GM21423 (cell line): Measurements from ENCODE around the gene FLAD1.

Experiments used
- ATAC-seq: cut with Tn5 transposase; IDR thresholded peaks from one replicate; pipeline ENCODE4 v1.9.1; 2021; ENCODE audit warnings: mild to moderate bottlenecking, moderate library complexity; ENCODE audit not compliant: unreplicated experiment

Gene FLAD1

DNA sequence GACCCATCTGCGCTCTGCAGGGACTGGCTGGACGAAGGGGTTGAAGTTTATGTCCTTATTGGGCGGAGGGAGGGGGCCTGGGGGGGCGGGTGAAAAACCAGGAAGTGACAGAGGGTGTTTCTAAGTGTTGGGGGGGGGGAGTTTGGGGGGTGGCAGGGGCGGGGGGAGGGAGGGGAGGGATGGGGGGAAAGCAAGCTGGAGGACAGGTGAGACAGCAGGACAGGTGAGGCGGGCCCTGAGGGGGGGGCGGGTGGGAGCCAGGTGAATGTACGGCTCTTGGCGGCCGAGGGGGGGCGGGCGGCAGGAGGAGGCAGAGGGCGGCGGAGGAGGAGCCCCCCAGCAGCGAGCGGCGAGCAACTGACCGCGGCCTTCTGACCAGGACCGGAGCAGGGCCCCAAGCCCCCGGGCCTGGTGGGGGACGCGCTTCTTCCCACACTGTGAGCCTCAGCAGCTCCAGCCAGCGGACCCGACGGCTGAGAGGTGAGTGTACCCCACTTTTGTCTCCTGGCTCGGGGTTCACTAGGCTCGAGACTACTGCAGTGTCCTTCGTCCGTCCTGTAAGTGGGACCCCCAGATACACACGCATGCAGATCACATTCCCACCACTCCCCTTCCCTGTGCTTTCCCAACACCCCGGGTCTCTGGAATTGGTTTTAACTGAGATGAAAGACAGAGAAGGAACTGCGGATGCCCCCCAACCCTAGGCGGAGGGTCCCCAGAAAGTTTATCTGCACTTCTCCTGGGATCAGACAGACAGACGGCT is 19.5 kb downstream of the FLAD1 start, which contains the start of gene ZBTB7B:
Gene ZBTB7B (plus strand): TSS at position 339 of the 763 bp plus-strand sequence. CDS start 11,859 bp downstream, outside the sequence.
- peak; percentile 6 for ATAC-seq

DNA sequence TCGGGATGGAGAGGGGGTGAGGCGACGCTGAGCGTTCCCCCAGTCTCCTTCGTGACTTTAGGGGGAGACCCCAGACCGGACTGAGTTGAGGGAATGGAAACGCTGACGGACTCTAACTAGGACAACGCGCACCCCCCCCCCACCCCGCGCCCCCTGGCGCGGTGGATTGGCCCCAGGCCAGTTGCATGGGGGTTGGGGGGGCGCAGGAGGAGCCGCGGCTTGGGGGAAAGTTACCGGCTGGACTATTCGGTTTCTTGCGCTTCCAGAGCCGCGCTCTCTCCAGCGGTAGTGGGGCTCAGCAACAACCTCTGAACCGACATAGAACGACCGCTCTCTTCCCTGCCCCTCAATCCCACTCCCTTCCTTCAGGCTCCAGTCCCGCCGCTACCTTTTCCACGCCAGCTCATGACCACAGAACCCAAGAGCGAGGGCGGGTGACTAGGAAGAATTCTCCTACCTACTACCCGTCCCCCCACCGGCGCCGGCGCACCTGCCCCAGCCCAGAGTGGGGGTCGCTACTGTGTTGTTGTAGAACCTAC is 20.2 kb downstream of the FLAD1 start:
- ATAC-seq = no peak

DNA sequence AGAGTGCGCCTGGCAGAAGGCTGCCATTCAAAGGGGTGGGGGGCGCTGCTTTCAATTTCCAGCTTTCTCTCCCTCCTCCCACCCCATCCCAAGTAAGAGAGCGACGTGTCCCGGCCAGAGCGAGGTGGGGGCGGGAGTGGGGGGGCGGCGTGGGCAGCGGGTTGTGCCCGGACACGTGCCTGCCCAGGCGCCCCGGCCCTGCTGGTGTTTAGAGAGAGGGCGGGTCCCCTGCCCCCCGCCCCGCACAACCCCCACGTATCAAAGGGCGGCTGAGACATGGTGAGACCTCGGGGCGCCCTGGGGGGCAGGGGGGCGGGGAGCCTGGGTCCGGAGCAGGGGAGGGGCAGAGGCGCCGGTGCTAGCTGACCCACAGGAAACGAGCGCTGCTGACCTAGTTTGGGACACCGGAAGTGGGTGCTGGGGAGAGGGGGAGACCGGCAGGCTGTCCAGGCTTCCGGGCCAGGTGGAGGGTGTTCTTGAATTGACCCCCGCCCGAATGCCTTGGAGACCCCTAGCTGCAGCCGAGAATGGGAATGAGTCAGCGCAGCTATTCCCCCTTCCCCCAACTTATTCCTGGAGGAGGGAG is 20.7 kb downstream of the FLAD1 start:
- ATAC-seq = no peak

DNA sequence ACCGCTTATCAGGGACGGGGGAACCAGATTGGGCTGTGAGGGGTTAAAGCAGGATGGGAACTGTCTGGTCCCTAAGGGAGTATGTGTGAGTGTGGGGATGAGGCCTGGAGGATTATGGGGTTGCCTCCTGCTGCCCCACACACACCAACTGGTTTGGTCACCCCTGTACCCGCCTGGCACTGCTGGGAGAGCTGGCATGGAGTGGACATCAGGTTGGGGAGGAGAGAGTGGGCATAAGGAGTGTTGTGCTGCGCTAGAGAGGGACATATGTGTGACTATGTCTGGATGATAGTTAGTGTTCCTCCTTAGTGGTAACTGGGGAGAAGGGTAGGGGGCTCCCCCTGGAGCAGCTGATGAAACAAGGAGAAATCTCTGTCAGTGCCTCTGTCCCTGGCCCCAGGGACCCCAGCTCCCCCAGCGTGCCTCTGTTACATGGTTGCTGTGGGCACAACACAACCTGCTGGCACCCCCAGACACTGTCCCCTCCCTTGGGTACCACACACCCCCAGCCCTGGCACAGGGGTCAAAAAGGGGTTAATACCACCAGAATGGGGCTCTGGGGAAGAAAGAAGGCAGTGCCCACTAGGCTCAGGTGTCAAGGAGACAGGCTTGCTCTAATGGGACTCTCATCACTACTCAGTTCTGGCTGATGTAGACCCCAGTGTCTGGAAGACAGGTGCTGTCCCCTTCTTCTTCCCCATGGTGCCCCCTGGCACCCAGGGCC is 21.4 kb downstream of the FLAD1 start:
- no peak for ATAC-seq

DNA sequence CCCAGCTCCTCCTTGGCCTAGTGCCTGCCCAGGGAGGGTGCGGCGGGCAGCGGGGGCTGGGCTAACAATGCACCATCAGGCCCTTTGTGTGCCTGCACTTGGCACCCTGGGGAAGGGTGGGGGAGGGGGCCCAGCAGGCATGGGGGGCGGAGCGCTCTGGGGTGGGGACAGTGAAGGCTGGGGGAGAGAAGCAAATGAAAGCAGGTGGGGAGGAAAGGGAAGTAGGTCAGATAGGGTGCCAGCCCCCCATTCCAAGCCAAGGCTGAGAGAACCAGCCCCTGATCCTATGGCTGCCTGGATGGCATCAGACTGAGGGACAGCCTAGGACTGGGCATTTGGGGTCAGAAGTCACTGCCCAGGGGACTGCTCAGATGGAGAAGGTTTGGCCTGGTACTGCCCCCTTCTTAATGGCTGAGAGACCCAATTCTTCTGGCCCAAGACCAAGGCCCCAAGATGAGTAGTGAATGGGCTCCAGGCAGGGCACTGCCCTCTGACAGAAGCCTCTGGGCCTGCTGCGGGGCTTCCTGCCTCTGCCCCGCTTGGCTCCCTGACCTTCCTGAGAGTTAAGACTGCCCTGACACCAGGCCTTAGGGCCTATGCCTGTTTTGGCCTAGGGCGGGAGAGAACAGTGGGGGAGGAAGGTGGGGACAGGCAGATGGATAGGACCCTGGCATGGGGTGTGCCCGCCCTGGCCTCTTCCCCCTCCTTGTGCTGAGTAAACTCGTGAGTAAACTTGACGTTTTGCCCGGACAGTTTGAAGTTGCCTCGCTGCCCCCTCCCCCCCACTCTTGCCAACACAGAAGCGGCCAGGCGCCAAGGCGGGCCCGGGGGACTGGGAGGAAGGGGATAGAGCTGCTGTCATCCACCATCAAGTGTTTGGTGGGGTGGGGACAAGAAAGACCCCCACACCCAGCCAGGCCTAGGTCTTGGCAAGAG is 22.2 kb downstream of the FLAD1 start:
- no peak for ATAC-seq

DNA sequence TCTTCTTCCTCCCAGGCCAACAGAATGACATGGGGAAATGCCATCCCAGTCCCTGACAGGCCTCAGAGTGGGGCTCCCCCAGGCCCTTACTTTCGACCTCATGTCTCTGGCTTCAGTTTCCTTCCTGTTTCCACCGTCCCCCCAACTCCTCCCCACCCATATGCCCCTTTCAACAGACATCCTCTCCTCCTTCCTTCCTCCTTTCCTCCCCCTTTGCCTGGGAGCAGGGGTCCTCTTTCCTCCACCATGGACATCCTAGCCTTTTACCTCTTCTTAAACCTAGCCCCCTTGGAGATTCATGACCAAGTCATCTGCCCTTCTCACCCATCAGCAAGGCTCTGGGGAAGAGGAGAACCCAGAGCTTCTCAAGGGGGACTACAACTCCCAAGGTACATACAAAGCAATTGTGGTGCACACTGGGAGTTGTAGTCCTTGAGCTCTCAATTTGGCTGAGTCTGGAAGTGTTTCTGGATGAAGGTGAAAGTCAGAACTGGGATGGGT is 23.5 kb downstream of the FLAD1 start:
- no peak for ATAC-seq

DNA sequence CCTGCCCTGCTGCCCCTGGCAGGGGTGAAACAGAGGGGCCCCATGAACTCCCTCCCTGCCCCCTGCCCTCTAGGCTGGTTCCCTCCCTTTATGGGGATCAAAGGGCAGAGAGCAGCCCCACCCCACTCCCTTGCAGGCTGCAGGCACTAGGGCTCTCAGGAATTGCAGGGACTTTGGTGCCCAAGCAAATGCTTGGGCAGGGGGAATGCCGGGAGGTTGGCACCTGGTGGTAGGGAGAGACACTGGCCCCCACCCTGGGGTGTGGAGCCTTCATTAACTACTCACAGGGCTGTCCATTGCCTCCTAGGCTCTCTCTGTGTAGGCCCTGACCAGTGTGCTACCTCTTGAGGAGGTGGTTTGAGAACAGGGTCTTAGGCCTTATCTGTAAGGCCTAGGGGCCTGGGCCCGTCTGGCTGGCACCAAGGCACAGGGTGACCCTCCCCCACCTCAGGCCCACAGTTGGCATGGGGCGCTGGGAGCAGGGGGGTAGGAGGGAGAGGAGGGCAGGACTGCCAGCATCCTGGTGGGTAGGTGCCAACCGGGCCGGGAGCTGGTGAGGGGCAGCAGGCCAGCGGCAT is 24.2 kb downstream of the FLAD1 start:
- ATAC-seq = no peak

DNA sequence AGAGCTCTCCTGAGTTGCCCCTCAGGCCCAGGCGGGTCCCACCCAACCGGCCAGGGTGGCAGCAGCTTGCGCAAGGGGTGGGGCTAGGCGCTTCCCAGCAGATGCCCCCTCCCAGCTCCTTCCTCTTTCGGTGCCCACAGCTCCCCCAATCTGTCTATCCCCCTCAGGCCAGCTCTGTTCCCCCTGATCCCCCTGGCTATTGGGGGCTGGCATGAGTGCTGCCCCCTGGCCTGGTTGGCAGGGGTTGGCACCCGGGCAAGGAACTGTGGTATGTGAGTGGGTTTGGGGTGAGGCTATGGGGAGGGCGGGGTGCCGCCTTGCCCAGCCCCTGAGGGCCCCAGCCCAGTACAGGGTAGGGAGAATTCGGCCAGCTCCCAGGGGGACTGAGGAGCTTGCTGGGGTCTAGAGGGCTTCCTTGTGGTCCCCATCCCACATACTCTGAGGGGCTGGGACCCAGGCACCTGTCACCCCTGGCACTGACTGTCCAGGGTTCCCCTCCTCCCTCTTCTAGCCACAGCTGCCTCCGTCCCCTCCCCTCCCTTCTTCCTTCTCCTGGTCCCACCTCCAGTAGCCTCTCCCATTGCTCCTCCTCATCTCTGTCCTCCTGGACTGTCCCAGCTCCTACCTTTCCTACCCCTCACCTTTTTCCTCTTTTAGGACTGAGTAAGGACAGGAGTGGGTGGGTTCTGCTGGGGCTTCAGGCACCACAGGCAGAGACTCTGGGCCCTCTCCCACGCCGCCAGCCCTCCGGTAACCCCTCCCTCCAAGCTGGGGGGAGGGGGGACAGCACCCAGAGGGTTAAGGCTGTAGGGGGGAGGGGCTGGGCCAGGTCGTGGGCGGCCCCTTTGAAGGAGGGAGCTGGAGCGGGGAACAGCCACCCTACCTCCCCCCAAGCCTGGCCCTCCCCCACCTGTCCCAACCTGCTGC is 25.1 kb downstream of the FLAD1 start:
- no peak for ATAC-seq

DNA sequence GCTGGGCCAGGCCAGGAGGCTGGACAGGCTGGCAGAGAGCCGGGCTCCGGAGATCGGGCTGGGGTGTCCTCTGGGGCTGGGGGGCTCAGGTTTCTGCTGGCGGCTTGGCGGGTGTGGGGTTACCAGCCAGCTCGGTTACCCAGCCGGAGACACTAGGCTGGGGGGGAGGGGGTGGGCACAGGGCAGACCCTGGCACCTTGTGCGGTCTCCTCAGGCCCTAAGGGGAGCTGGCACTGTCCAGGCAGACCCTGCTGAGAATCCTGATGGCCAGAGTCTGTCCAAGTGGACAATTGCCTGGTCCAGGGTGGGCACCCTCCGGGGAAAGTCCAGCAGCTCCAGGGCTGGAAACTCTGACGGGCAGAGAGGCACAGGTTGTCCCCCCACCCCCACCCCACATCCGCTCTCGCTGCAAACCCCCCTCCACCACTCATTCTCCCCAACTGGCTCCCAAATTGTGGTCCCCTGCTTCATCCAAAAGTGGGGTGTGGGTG is 26.1 kb downstream of the FLAD1 start:
- no peak for ATAC-seq

DNA sequence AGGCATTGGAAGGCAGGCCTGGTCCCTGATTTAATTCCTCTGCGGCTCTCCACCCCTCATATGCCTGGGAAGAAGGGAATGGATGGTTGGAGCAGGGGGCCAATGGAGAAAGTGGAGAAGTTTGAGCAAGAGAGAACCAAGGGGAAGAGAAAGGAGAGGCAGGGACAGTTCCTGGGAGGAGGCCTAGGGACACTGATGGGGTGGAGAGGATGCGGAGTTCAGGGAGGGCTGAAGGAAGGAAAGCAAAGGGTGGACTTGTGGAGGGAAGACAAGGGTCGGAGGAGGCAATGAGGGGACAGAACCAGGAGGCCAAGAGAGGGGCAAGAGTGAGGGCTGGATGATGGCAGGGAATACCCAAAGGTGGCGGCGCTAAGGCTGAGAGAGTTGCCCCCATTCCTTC is 26.6 kb downstream of the FLAD1 start:
- no peak for ATAC-seq

DNA sequence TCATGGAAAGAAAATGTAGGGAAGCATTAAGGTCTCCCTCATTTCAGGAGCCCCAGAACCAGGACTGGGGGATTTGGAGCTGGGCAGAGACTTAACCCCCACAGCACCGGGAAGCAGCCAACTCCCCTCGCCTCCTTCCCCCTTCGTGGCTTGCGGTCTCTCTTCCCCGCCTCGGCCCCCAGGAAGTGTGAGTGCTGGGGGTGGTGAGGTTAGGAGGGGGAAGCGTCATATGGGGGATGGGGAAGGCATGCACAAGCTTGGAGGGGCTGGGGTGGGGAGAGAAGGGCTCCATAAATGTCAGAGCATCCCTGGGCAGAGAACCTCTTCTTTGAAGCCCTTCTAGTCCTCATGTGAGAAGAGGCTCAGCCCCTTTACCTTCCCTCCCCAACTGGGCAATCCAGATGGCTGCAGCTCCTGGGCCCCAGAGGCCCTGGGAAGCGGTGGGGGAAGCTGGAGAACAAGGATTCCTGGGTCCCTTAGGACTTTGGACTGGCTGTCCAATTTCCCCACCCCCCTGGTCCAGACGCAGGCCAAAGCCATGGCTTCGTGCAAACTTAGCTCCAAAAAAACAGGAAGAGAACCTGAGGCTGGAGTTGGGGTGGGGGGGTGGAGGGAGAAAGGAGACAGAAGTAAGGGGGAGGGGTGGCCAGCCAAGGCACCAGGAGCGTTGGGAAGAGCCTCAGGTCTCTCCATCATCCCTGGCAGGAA is 27.2 kb downstream of the FLAD1 start:
- no peak for ATAC-seq

DNA sequence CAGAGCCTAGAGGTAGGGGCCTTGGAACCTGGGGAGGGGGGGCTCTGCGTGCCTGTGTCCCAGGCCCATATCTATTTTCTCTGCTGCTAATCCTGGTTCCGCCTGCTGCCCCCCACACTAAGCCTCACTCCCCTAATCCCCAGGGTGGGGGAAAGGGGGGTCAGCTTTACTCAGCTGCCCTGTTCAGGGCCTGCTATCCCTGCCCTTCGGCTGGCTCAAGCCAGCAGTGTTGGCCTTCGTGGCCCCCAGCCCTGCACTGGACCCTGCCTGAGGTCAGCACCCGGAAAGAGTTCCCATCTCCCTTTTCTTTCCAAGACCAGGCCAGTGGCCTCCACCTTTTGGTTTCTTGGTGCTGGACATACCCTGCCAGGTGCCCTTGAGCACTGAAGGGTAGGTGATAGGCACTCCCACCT is 27.9 kb downstream of the FLAD1 start:
- ATAC-seq = no peak

DNA sequence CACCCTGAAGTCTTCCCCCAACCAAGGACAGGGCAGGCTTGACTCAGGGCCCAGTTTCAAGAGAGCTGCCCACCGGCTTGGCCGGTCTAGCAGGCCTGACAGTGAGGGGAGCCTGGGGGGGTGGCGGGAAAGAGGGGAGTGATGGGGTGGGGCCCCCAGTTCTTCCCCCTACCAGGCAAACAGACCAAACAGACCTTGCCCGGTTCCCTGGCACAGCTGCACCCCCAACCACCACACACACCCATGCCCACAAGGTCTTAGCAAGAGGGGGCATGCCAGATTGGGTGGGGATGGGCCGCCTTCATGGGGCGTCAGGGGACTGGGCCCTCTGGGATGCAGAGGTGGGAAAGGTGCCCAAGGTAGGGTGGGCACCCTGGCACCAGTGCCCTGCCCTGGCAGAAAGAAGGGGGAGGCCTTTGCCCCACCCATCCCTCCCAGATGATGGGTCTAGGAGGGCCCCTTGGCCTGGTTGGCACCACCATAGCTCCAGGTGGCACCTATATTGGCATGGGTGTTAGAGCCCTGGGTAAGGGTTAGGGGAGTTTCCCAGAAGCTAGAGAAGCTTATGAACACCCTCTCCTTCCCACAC is 28.4 kb downstream of the FLAD1 start:
- no peak for ATAC-seq

DNA sequence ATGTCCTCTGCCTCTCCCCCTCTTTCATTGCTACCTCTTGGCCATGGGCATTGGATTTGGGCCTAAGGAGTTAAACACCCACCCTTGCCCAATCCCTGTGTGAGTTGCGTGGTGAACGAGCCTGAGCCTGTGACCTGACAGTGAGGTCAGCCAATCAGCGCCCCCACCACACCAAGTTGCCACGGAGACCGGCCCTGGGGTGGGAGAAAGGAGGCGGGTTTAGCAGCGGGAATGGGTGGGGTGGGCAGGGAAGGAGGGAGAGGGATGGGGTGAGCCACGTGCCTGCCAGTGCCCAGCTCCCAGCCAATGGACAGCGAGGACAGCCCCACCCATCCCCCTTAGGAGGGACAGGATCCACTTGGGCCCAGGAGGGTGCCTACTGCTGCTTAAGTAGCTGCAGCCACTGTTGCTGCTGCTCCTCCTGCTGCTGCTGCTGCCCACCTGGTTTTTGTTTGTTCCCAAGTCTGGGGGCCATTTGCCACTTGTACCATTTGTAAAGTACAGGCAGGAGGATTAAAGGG is 28.9 kb downstream of the FLAD1 start:
- ATAC-seq = no peak

DNA sequence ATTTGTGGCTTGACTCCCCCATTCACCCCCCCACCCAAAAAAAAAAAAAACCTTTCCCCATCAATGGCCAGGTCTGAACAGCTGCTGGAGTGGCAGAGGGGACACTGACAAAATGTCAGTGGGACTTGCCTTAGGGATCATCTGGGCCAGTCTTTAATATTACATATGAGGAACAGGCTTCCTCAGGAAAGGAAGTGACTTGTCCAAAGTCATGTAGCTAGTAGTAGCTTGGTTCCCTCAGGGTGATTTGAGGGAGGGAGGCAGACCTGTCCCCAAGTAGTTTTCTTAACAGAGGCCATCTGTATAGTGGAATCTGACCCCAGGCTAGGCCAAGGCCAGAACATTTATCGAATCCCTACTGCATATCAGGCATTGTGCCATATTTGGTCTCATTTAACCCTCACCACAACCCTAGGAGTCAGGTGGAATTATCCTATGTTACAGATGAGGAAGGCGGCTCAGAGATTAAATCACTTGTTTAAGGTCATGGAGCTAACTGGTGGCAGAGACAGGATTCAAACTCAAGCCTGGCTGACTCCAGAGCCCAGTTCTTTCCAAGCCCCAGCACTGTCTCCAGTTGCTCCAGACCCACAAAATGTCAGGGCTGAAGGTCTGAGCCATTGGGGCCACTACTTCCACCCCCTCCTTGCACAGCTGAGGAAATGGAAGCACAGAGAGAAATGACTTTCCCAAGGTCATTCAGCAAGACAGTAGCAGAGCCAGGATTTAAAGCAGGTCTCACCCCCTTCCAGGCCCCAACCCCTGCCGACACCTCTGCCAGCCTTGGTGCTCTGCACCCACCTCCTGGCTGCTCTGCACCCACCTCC is 29.8 kb downstream of the FLAD1 start:
- no peak for ATAC-seq

DNA sequence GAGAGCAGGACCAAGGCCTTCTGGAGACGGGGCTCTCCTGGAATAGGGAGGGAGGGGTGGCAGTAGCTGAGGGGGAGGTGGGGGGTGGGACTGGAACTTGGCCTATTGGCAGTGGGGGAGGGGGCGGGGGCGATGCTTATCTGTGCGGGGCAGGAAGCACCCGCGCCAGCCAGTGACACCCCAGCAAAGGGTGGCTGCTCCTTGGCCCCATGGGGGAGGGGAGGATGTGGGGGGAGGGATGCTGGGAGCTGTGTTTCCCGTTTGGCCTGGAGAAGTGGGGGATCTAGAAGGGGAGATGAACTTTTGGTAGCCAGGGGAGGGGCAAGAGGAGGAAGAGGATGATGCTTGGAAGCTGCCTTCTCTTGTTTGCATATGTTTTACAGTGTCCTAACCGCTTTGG is 30.5 kb downstream of the FLAD1 start:
- no peak for ATAC-seq
